SH-SY5Y (cell line): ENCODE data around the gene FOSL1.

Source experiments
- GATA2 ChIP-seq: IDR thresholded peaks from 2 replicates; pipeline ENCODE4 v1.6.1; 2011; ENCODE audit warnings: mild to moderate bottlenecking, low read depth, low read length
- GATA3 ChIP-seq: IDR thresholded peaks from 2 replicates; pipeline ENCODE4 v1.6.1; 2011; ENCODE audit warnings: low read depth, mild to moderate bottlenecking, low read length, moderate library complexity

GRCh38 chr11:65887723-65888162, 12.4 kb downstream of the FOSL1 start:
- no peak for TF ChIP-seq GATA3
- no peak for TF ChIP-seq GATA2
